Measurements from ENCODE around the gene ADD3.

The ADD3 gene

GRCh38 chr10:110002801-110003523 is 4.8 kb upstream of the ADD3 start:
- DNase-seq (ENCODE audit: low read depth, low spot score) = no peak

GRCh38 chr10:110003524-110003885 is 4.3 kb upstream of the ADD3 start:
- DNase-seq (ENCODE audit: low read depth, low spot score) = no peak

- peak; percentile 50 for DNase-seq (ENCODE audit: low read depth, low spot score)
Observed at GRCh38 chr10:110005719-110006118, 2.1 kb upstream of the ADD3 start.

- peak; percentile 39 for DNase-seq (ENCODE audit: low read depth, low spot score)
Observed at GRCh38 chr10:110006358-110007160, 1.2 kb upstream of the ADD3 start.

- peak; percentile 86 for DNase-seq (ENCODE audit: low read depth, low spot score)
Observed at GRCh38 chr10:110007161-110007700, 553 bp upstream of the ADD3 start.

GRCh38 chr10:110008518-110009339 is 945 bp downstream of the ADD3 start:
- DNase-seq (ENCODE audit: low read depth, low spot score) = peak; percentile 66

- no peak for DNase-seq (ENCODE audit: low read depth, low spot score)
Observed at GRCh38 chr10:110009736-110010475, 2.1 kb downstream of the ADD3 start.

GRCh38 chr10:110010486-110011378 is 2.9 kb downstream of the ADD3 start:
- no peak for DNase-seq (ENCODE audit: low read depth, low spot score)

GRCh38 chr10:110011681-110012080 is 3.9 kb downstream of the ADD3 start:
- no peak for DNase-seq (ENCODE audit: low read depth, low spot score)

- DNase-seq (ENCODE audit: low read depth, low spot score) = peak; percentile 35
Observed at GRCh38 chr10:110013630-110014293, 6.0 kb downstream of the ADD3 start.

- DNase-seq (ENCODE audit: low read depth, low spot score) = peak; percentile 61
Observed at GRCh38 chr10:110016039-110016438, 8.3 kb downstream of the ADD3 start.

GRCh38 chr10:110017052-110017451 is 9.3 kb downstream of the ADD3 start:
- DNase-seq (ENCODE audit: low read depth, low spot score) = no peak

GRCh38 chr10:110017907-110018306 is 10.1 kb downstream of the ADD3 start:
- DNase-seq (ENCODE audit: low read depth, low spot score) = no peak

- no peak for DNase-seq (ENCODE audit: low read depth, low spot score)
Observed at GRCh38 chr10:110020265-110020664, 12.5 kb downstream of the ADD3 start.

- DNase-seq (ENCODE audit: low read depth, low spot score) = no peak
Observed at GRCh38 chr10:110022716-110023504, 15.1 kb downstream of the ADD3 start.

GRCh38 chr10:110023785-110024465 is 16.1 kb downstream of the ADD3 start:
- no peak for DNase-seq (ENCODE audit: low read depth, low spot score)

GRCh38 chr10:110029450-110029849 is 21.7 kb downstream of the ADD3 start:
- DNase-seq (ENCODE audit: low read depth, low spot score) = no peak
